ENCODE results near the gene RAD51C. TPM values are rescaled to one million over a fixed set of nuclear protein-coding genes. Genes with fewer than 3 reads are reported as not detected.
"Not testable (repeated sequence)": the region's sequence is repeated elsewhere in the genome, so short reads cannot be mapped to it uniquely, and the experiment has no call there.

RAD51C gene
- total RNA-seq, 1 donor from 2014 or later, result 37.6 TPM

DNA sequence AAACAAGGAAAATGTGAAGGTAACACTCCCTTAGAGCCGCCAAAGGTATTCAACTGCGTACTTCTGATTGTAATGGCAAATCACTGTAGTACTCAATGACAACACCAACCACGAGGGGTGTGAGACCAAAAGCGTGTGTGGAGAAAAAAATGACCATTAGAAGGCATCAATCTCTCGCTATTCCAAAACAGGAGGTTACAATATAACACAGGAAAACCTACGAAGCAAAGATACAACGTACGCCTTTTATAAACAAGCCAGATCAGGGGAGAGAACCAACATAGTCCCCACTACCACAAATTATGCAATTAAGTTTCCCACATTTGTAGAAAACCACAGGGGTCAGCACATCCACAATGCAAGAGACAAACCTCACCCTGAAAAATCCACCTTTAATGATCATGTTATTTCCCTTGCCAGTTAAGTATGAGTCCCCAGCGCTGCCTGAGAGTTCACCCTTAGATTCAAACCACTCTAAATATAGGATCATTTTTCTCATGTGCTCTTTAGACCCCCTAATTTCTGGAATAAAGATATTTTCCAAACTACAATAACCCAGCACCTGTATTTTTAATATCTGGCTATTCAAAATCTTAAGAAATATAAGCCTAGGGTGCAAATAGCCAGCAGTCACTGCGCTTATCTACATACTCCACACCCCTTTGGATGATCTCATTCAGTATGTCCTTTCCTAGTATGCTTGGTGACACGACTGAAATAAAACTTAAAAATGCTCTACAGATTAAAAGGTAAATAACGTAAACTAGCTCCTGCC lies 13.0 kb upstream of the RAD51C start:
- Histone ChIP-seq H3K9me3 (replicated peaks) (no peaks in the 10 kb centered on the region), H3K36me3 (no peaks in the 10 kb centered on the region), H3K27ac (replicated peaks) (peak overlapping the region; percentile 28), H3K4me1 (no peaks in the 10 kb centered on the region), H3K27me3 (ENCODE audit: low read depth) (no peaks in the 10 kb centered on the region), H3K4me3 (peak overlapping the region; percentile 37)
- intact Hi-C loops (cut with micrococcal nuclease), result no loop called here
- TF ChIP-seq, protein P1, sequence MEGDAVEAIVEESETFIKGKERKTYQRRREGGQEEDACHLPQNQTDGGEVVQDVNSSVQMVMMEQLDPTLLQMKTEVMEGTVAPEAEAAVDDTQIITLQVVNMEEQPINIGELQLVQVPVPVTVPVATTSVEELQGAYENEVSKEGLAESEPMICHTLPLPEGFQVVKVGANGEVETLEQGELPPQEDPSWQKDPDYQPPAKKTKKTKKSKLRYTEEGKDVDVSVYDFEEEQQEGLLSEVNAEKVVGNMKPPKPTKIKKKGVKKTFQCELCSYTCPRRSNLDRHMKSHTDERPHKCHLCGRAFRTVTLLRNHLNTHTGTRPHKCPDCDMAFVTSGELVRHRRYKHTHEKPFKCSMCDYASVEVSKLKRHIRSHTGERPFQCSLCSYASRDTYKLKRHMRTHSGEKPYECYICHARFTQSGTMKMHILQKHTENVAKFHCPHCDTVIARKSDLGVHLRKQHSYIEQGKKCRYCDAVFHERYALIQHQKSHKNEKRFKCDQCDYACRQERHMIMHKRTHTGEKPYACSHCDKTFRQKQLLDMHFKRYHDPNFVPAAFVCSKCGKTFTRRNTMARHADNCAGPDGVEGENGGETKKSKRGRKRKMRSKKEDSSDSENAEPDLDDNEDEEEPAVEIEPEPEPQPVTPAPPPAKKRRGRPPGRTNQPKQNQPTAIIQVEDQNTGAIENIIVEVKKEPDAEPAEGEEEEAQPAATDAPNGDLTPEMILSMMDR (IDR thresholded peaks at IDR 0.05; ENCODE audit: borderline replicate concordance), result no peak
- no peak for DNase-seq

DNA sequence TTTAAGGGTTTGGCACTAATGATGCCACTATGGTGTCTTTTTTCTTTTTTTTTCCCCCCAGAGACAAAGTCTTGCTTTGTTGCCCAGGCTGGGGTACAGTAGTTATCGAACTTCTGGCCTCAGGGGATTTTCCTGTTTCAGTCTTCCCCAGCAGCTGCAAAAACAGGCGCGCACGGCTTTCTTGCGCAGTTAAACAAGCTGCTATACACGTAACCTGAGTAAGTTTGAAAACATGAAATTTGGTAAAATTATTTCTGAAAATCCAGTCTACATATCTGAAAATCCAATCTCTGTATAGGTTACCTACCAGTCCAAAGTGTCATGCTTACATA lies 12.4 kb upstream of the RAD51C start:
- no peaks in the 10 kb centered on the region for H3K36me3 ChIP-seq
- peak overlapping the region; percentile 37 for H3K4me3 ChIP-seq
- intact Hi-C loops (cut with micrococcal nuclease), result no loop called here
- no peak for DNase-seq
- H3K9me3 ChIP-seq (replicated peaks), result no peaks in the 10 kb centered on the region
- peak overlapping the region; percentile 28 for H3K27ac ChIP-seq (replicated peaks)
- TF ChIP-seq, protein P1 (IDR thresholded peaks at IDR 0.05; ENCODE audit: borderline replicate concordance), result no peak
- no peaks in the 10 kb centered on the region for H3K27me3 ChIP-seq (ENCODE audit: low read depth)
- H3K4me1 ChIP-seq, result no peaks in the 10 kb centered on the region

DNA sequence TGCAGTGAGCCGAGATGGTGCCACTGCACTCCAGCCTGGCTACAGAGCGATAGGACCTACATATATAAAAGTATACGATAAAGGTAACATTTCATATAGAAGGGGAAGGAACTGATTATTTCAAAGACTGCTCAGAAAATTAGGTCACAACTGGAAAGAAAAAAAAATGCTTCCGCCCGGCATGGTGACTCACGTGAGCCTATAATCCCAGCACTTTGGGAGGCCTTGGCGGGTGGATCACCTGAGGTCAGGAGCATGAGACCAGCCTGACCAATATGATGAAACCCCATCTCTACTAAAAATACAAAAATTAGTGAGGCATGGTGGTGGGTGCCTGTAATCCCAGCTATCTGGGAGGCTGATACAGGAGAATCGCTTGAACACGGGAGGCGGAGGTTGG lies 8.4 kb upstream of the RAD51C start:
- H3K4me1 ChIP-seq, result no peaks in the 10 kb centered on the region
- H3K9me3 ChIP-seq (replicated peaks), result no peaks in the 10 kb centered on the region
- no peaks in the 10 kb centered on the region for H3K27me3 ChIP-seq (ENCODE audit: low read depth)
- H3K27ac ChIP-seq (replicated peaks), result no peak overlapping the region
- no peak for DNase-seq
- intact Hi-C loops (cut with micrococcal nuclease), result no loop called here
- H3K36me3 ChIP-seq, result no peaks in the 10 kb centered on the region
- no peak overlapping the region for H3K4me3 ChIP-seq
- TF ChIP-seq, protein P1 (IDR thresholded peaks at IDR 0.05; ENCODE audit: borderline replicate concordance), result no peak

DNA sequence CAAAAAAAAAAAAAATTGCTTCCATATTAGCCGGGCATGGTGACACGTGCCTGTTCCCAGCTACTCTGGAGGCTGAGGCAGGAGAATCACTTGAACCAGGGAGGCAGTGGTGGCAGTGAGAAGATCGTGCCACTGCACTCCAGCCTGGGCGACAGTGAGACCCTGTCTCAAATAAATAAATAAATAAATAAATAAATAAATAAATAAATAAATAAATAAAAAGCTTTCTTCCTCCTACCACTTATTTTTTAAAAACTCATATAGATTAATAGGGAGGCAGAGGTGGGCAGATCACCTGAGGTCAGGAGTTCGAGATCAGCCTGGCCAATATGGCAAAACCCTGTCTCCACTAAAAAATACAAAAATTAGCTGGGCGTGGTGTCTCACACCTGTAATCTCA lies 7.9 kb upstream of the RAD51C start:
- H3K4me3 ChIP-seq; H3K27me3 ChIP-seq (ENCODE audit: low read depth); H3K27ac ChIP-seq (replicated peaks); H3K4me1 ChIP-seq; DNase-seq; H3K36me3 ChIP-seq; intact Hi-C loops (cut with micrococcal nuclease); H3K9me3 ChIP-seq (replicated peaks): not testable (repeated sequence)

DNA sequence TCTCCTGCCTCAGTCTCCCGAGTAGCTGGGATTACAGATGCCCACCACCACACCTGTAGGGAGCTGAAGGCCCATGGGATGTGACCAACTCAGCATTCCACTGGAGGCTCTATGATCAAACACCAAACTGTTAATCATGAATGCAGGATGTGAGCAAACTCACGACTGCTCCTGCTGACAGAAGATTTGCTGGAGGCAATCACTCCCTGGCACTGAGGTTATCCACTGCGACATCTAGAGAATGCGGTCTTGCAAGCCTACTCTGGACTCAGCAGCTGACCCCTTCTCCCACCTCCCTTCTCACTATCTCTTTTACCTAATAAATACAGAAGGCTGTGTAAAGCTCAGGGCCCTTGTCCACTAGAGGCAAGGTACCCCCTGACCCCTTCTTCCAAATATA lies 5.4 kb upstream of the RAD51C start:
- no peak for DNase-seq
- Histone ChIP-seq H3K9me3 (replicated peaks) (no peaks in the 10 kb centered on the region), H3K27me3 (ENCODE audit: low read depth) (no peaks in the 10 kb centered on the region), H3K4me3 (no peak overlapping the region), H3K4me1 (peaks cover under 1% of the 10 kb centered on the region), H3K36me3 (no peaks in the 10 kb centered on the region), H3K27ac (replicated peaks) (no peak overlapping the region)
- TF ChIP-seq, protein P1 (IDR thresholded peaks at IDR 0.05; ENCODE audit: borderline replicate concordance), result no peak
- intact Hi-C loops (cut with micrococcal nuclease), result no loop called here

DNA sequence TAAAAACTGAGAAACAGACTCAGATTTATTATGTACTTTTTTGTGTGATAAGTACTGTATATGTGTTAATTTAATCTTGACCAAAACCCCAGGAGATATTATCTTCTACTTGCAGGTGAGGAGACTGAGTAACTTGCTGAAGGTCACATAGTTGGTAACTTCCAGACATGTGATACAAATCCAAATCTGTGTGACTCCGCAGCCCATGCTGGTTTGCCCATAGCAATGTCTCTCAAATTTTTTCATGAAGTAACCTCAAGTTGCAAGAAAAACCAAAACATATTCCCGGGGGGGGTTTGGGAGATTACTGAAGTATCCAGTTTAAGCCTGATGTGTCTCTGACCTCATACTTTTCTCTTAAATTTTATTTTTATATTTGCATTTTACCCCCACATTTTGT lies 3.9 kb upstream of the RAD51C start:
- H3K36me3 ChIP-seq, result no peaks in the 10 kb centered on the region
- intact Hi-C loops (cut with micrococcal nuclease), result no loop called here

DNA sequence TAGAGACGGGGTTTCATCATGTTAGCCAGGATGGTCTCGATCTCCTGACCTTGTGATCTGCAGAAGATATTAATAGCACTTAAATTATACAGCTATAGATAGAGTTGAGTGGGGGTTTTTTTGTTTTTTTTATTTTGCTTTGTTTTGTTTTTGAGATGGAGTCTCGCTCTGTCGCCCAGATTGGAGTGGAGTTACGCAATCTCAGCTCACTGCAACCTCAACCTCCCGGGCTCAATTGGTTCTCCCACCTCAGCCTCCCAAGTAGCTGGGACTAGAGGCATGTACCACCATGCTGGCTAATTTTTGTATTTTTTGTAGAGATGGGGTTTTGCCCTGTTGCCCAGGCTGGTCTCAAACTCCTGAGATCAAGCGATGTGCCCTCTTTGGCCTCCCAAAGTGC lies 2.4 kb upstream of the RAD51C start:
- DNase-seq; intact Hi-C loops (cut with micrococcal nuclease); H3K9me3 ChIP-seq (replicated peaks); H3K36me3 ChIP-seq; H3K27ac ChIP-seq (replicated peaks); H3K27me3 ChIP-seq (ENCODE audit: low read depth); H3K4me3 ChIP-seq: not testable (repeated sequence)
- peaks cover 23% of the 10 kb centered on the region for H3K4me1 ChIP-seq

More for the DNA sequence above, 3.9 kb upstream of the RAD51C start:
- DNase-seq, result no peak
- no peaks in the 10 kb centered on the region for H3K9me3 ChIP-seq (replicated peaks)
- H3K27me3 ChIP-seq (ENCODE audit: low read depth), result no peaks in the 10 kb centered on the region
- TF ChIP-seq, protein P1 (IDR thresholded peaks at IDR 0.05; ENCODE audit: borderline replicate concordance), result no peak
- H3K4me3 ChIP-seq, result no peak overlapping the region
- H3K4me1 ChIP-seq, result peaks cover 16% of the 10 kb centered on the region
- H3K27ac ChIP-seq (replicated peaks), result no peak overlapping the region
